A549 (cell line): ENCODE data around the gene RPP21.

Source experiments
- CBX8 ChIP-seq: fragments of 200-600 bp; sonication (generic); IDR thresholded peaks from 2 replicates; pipeline ENCODE4 v1.6.1; 2016
- EP300 ChIP-seq, 2 experiments: fragments of >200 bp; sonication (Bioruptor Twin); formaldehyde crosslinking; IDR thresholded peaks; 2 replicates in 1 of 2; 3 replicates in 1 of 2; pipeline ENCODE4 v1.6.1; 2016 to 2017
- KDM1A ChIP-seq: fragments of 200-600 bp; sonication (generic); IDR thresholded peaks from 2 replicates; pipeline ENCODE4 v1.6.1; 2016; ENCODE audit warnings: low read depth, mild to moderate bottlenecking
- MAFK ChIP-seq: fragments of 450-650 bp; IDR thresholded peaks from 2 replicates; pipeline ENCODE4 v1.6.1; 2014; ENCODE audit not compliant: partially characterized antibody
- MYC ChIP-seq: IDR thresholded peaks from 2 replicates; pipeline ENCODE4 v1.6.1; 2012; ENCODE audit warnings: mild to moderate bottlenecking, inconsistent platforms, low read length, improper control_type of control experiment, borderline replicate concordance
- POLR2A ChIP-seq: IDR thresholded peaks from 2 replicates; pipeline ENCODE4 v1.6.1; 2012; ENCODE audit warnings: mild to moderate bottlenecking, low read length
- RFX5 ChIP-seq: fragments of 450-650 bp; IDR thresholded peaks from 2 replicates; pipeline ENCODE4 v1.7.1; 2014; ENCODE audit warnings: antibody characterized with exemption, mild to moderate bottlenecking, moderate library complexity
- SMC3 ChIP-seq: fragments of >200 bp; sonication (Bioruptor Twin); formaldehyde crosslinking; IDR thresholded peaks from 3 replicates; pipeline ENCODE4 v1.6.1; 2018; ENCODE audit warnings: inconsistent platforms
- TFCP2L1 ChIP-seq: fragments of 250-450 bp; sonication (Bioruptor Pico); IDR thresholded peaks from 2 replicates; pipeline ENCODE4 v1.5.0; 2021; ENCODE audit warnings: mild to moderate bottlenecking
- TP53 ChIP-seq: fragments of 250-450 bp; sonication (Bioruptor Pico); IDR thresholded peaks from 2 replicates; pipeline ENCODE4 v1.5.0; 2021; ENCODE audit warnings: mild to moderate bottlenecking, moderate library complexity
- TF ChIP-seq, protein P1 (sequence below): fragments of >200 bp; sonication (Bioruptor Twin); formaldehyde crosslinking; IDR thresholded peaks from 3 replicates; pipeline ENCODE4 v1.5.1; 2016
- TF ChIP-seq, protein P2 (sequence below): IDR thresholded peaks from 2 replicates; pipeline ENCODE4 v1.6.1; 2012
- TF ChIP-seq, protein P3 (sequence below): fragments of 200-600 bp; sonication (generic); IDR thresholded peaks from 2 replicates; pipeline ENCODE4 v1.6.1; 2016; ENCODE audit warnings: antibody characterized with exemption, mild to moderate bottlenecking, moderate library complexity
- TF ChIP-seq, protein P4 (sequence below): fragments of 250-450 bp; sonication (Bioruptor Pico); IDR thresholded peaks from 2 replicates; pipeline ENCODE4 v1.5.0; 2021; ENCODE audit warnings: mild to moderate bottlenecking, moderate library complexity, borderline replicate concordance

- TF ChIP-seq EP300 (IDR thresholded peaks at IDR 0.05) (no peak), MYC (no peak), TP53 (no peak), RFX5 (no peak), CBX8 (no peak), KDM1A (no peak), MAFK (no peak), POLR2A (no peak), TFCP2L1 (no peak), SMC3 (no peak)
- TF ChIP-seq, protein P1, sequence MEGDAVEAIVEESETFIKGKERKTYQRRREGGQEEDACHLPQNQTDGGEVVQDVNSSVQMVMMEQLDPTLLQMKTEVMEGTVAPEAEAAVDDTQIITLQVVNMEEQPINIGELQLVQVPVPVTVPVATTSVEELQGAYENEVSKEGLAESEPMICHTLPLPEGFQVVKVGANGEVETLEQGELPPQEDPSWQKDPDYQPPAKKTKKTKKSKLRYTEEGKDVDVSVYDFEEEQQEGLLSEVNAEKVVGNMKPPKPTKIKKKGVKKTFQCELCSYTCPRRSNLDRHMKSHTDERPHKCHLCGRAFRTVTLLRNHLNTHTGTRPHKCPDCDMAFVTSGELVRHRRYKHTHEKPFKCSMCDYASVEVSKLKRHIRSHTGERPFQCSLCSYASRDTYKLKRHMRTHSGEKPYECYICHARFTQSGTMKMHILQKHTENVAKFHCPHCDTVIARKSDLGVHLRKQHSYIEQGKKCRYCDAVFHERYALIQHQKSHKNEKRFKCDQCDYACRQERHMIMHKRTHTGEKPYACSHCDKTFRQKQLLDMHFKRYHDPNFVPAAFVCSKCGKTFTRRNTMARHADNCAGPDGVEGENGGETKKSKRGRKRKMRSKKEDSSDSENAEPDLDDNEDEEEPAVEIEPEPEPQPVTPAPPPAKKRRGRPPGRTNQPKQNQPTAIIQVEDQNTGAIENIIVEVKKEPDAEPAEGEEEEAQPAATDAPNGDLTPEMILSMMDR: no peak
- TF ChIP-seq, protein P2, sequence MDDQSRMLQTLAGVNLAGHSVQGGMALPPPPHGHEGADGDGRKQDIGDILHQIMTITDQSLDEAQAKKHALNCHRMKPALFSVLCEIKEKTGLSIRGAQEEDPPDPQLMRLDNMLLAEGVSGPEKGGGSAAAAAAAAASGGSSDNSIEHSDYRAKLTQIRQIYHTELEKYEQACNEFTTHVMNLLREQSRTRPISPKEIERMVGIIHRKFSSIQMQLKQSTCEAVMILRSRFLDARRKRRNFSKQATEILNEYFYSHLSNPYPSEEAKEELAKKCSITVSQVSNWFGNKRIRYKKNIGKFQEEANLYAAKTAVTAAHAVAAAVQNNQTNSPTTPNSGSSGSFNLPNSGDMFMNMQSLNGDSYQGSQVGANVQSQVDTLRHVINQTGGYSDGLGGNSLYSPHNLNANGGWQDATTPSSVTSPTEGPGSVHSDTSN: no peak
- TF ChIP-seq, protein P3, sequence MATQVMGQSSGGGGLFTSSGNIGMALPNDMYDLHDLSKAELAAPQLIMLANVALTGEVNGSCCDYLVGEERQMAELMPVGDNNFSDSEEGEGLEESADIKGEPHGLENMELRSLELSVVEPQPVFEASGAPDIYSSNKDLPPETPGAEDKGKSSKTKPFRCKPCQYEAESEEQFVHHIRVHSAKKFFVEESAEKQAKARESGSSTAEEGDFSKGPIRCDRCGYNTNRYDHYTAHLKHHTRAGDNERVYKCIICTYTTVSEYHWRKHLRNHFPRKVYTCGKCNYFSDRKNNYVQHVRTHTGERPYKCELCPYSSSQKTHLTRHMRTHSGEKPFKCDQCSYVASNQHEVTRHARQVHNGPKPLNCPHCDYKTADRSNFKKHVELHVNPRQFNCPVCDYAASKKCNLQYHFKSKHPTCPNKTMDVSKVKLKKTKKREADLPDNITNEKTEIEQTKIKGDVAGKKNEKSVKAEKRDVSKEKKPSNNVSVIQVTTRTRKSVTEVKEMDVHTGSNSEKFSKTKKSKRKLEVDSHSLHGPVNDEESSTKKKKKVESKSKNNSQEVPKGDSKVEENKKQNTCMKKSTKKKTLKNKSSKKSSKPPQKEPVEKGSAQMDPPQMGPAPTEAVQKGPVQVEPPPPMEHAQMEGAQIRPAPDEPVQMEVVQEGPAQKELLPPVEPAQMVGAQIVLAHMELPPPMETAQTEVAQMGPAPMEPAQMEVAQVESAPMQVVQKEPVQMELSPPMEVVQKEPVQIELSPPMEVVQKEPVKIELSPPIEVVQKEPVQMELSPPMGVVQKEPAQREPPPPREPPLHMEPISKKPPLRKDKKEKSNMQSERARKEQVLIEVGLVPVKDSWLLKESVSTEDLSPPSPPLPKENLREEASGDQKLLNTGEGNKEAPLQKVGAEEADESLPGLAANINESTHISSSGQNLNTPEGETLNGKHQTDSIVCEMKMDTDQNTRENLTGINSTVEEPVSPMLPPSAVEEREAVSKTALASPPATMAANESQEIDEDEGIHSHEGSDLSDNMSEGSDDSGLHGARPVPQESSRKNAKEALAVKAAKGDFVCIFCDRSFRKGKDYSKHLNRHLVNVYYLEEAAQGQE: no peak
- TF ChIP-seq, protein P4, sequence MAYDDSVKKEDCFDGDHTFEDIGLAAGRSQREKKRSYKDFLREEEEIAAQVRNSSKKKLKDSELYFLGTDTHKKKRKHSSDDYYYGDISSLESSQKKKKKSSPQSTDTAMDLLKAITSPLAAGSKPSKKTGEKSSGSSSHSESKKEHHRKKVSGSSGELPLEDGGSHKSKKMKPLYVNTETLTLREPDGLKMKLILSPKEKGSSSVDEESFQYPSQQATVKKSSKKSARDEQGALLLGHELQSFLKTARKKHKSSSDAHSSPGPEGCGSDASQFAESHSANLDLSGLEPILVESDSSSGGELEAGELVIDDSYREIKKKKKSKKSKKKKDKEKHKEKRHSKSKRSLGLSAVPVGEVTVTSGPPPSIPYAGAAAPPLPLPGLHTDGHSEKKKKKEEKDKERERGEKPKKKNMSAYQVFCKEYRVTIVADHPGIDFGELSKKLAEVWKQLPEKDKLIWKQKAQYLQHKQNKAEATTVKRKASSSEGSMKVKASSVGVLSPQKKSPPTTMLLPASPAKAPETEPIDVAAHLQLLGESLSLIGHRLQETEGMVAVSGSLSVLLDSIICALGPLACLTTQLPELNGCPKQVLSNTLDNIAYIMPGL (CRISPR knock-in tag): no peak
These were observed 18.5 kb downstream of the RPP21 start for GRCh38 chr6:30363459-30363858.
